Activated CD4-positive, alpha-beta T cell treated with anti-CD3 and anti-CD28 coated beads for 1 hour (primary cell): Measurements from ENCODE around the gene SMYD2.

ENCODE experiments used
- DNase-seq: peaks from one replicate; pipeline ENCODE4 v3.0.0-alpha.2; 2020

Gene SMYD2

GRCh38 chr1:214363386-214363785 lies 82.4 kb downstream of the SMYD2 start:
- DNase-seq, result no peak

- DNase-seq, result no peak
These were observed 83.4 kb downstream of the SMYD2 start for GRCh38 chr1:214364386-214364785.

GRCh38 chr1:214364786-214365295 lies 83.9 kb downstream of the SMYD2 start:
- DNase-seq, result no peak

GRCh38 chr1:214367841-214368240 lies 86.9 kb downstream of the SMYD2 start:
- DNase-seq, result no peak

GRCh38 chr1:214369364-214369763 lies 88.4 kb downstream of the SMYD2 start:
- no peak for DNase-seq

- no peak for DNase-seq
These were observed 89.7 kb downstream of the SMYD2 start for GRCh38 chr1:214370615-214371014.

GRCh38 chr1:214372092-214372491 lies 91.1 kb downstream of the SMYD2 start:
- DNase-seq, result no peak

- DNase-seq, result no peak
These were observed 96.5 kb downstream of the SMYD2 start for GRCh38 chr1:214377485-214377884.

GRCh38 chr1:214377886-214378285 lies 96.9 kb downstream of the SMYD2 start:
- no peak for DNase-seq

- no peak for DNase-seq
These were observed 97.5 kb downstream of the SMYD2 start for GRCh38 chr1:214378492-214378891.

GRCh38 chr1:214379236-214379970 lies 98.4 kb downstream of the SMYD2 start:
- no peak for DNase-seq

- DNase-seq, result no peak
These were observed 99.4 kb downstream of the SMYD2 start for GRCh38 chr1:214380396-214380795.

- no peak for DNase-seq
These were observed 100.2 kb downstream of the SMYD2 start for GRCh38 chr1:214380986-214381695.

- DNase-seq, result no peak
These were observed 102.7 kb downstream of the SMYD2 start for GRCh38 chr1:214383381-214384372.

- DNase-seq, result no peak
These were observed 103.6 kb downstream of the SMYD2 start for GRCh38 chr1:214384373-214385079.

GRCh38 chr1:214385428-214385827 lies 104.5 kb downstream of the SMYD2 start:
- no peak for DNase-seq

- DNase-seq, result no peak
These were observed 105.4 kb downstream of the SMYD2 start for GRCh38 chr1:214386333-214386732.
